ENCODE measurements around the gene UBASH3B. TPM values are rescaled to one million over a fixed set of nuclear protein-coding genes. Genes with fewer than 3 reads are reported as not detected.
"Not testable (repeated sequence)": the region's sequence is repeated elsewhere in the genome, so short reads cannot be mapped to it uniquely, and the experiment has no call there.

The UBASH3B gene
- total RNA-seq, 1 experiment from 2014 or later = 31.6 TPM

DNA sequence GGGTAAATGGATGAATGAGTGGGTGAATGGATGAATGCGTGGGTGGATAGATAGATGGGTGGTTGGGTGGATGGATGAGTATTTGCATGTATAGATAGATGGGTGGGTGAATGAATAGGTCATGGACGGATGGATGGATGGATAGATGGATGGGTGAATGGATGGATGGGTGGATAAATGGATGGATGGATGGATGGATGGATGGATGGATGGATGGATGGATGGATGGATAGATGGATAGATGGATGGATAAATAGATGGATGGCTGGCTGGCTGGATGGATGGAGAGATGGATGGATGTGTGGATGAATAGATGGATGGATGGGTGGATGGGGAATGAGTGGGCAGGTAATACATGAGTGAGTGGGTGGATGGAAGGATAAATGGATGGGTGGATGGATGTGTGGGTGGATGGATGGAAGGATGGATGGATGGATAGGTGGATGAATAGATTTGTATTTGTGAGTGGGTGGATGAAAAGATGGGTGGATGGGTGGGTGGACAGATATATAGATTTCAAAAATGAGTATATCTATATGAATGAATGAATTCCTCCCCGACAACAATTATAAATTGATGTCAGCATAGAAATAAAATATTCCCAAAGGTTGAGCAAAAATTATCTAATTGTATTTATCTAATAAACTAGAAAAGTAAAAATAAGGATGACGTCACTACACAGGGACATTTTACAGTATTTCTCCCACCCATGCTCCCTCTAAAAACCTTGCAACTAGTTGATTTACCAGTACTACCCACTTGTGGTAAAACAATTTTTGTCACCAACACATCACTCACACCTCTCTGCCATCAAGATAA, 182.2 kb downstream of the UBASH3B start:
- no peak for DNase-seq (ENCODE audit: low read depth)
- in situ Hi-C loops (cut with HindIII; ENCODE audit: low pct_unique_long_range_greater_than_20kb, low sequenced_read_pairs) = no loop called here

DNA sequence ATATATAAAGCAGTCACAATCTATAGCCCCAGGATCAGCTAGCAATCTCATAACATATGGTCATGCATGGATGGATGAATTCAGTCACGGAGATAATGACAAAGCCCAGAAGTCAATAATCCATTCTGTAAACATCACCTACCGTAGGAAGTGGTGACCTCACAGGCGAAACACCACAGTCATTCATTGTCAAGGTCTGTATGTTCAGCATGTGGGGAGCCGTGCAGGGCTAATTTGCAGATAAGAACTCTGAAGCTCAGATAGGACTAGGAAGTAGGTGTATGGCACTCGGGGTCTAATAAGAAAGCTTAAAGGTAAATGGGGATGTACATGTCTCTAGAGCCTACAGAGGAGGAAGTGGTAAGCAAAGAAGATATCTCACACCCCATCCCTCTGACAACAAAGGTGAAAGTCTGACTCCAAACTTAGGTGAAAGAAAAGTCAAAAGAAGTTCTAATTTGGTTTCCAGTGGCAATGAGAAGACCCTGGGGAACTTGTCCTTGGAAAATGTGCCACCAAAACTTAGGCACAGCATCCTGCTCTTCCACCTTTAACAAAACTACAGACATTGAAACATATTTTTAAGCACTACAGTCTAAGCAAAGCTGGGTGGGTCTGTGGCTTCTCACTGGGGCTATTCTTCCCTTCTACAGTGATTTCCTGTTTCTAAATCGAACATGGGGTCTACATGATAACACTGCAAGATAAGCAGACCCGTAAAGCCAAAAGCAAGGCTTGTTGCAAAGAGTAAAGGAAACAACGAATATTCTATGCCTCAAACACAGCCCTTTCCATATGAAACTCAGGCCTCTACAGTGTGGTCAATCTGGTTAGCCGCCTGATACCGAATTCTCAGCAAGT, 188.0 kb downstream of the UBASH3B start:
- in situ Hi-C loops (cut with HindIII; ENCODE audit: low pct_unique_long_range_greater_than_20kb, low sequenced_read_pairs) = no loop called here
- DNase-seq (ENCODE audit: low read depth) = no peak

DNA sequence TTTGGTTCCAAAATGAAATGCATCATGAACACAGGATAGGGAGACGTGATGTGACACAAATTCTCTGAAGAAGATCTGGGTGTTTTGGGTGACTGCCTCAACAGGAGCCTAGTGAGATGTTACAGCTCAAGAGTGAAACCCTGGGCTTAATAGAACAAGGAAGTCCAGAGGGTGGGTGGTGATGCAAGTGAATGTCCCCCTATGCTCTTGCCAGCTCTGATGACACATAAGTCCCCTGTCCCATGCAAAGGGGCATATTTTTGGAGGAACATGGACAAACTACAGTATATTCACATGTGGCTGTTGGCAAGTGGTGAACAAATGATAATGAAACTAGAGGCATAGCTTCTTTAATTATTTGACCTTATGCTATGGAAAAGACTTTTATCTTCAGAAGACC, 191.9 kb downstream of the UBASH3B start:
- in situ Hi-C loops (cut with HindIII; ENCODE audit: low pct_unique_long_range_greater_than_20kb, low sequenced_read_pairs) = no loop called here
- DNase-seq (ENCODE audit: low read depth) = no peak

DNA sequence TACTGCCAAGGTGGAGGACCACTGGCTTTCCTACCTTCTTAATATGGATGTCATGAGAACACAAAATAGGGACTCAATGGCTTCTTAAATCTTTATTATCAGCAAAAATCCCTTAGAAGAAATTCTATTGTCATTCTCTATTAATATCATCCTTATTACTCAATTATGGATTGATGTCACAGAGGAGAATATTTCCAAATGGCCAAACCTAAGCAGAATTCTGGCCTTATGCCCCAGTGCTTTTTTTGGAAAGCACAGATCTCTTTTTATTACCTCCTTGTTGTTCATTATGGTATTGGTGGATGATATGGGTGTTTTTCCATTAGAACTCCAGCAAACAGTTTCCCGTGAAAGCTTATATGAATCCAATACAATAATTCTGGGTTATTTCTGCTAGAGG, 192.7 kb downstream of the UBASH3B start:
- in situ Hi-C loops (cut with HindIII; ENCODE audit: low pct_unique_long_range_greater_than_20kb, low sequenced_read_pairs) = no loop called here
- DNase-seq (ENCODE audit: low read depth) = no peak

DNA sequence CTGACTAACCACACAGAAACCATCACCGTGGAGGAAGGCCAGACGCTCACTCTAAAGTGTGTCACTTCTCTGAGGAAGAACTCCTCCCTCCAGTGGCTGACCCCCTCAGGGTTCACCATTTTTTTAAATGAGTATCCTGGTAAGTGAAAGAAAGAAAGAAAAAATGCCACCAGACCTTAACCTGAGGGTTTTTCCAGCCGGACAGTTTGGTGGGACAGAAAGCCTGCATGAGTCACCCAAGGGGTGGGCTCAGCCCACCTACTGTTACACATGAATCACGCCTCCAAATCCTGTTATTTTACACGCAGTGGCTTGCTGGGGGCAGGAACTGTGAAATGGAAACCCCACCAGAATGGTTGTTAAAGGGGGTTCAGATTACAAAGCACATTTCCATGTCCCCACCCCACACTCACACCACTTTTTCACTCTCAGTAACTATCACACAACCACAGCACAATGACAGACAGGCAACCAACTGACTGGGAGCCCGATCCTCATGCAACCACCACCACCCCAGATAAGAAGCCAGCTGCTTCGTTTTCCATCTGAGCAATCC, 194.6 kb downstream of the UBASH3B start:
- in situ Hi-C loops (cut with HindIII; ENCODE audit: low pct_unique_long_range_greater_than_20kb, low sequenced_read_pairs) = loop anchor here (10.0 to 25.0 kb wide), 2 partner anchors 212 to 215 kb away; partner anchors contain the start of gene HSPA8
- peak; percentile 92 for DNase-seq (ENCODE audit: low read depth)

DNA sequence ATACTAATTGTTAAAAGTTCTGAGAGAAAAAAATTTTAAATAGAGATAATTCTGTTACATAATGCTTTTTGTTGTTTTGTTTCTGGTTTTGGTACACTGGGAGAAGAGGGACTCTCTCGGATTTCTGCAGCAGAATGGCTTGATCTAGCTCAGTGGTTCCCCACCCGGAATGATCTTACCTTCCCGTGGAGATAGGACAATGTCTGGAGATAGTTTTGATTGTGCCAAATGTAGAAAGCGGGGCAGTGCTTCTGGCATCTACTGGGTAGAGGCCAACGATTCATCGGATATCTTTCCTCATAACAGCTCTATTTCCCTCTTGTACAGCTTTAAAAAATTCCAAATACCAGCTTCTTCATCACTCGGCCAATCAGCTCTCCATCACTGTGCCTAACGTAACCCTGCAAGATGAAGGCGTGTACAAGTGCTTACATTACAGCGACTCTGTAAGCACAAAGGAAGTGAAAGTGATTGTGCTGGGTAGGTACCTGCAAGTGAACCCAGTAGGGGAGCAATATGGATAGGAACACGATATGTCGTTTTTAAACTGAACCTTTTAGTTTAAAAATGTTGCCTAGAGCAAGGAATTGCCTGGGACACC, 195.9 kb downstream of the UBASH3B start:
- peak; percentile 14 for DNase-seq (ENCODE audit: low read depth)
- in situ Hi-C loops (cut with HindIII; ENCODE audit: low pct_unique_long_range_greater_than_20kb, low sequenced_read_pairs) = loop anchor here (10.0 to 25.0 kb wide), 2 partner anchors 211 to 217 kb away; partner anchors contain the start of gene HSPA8

DNA sequence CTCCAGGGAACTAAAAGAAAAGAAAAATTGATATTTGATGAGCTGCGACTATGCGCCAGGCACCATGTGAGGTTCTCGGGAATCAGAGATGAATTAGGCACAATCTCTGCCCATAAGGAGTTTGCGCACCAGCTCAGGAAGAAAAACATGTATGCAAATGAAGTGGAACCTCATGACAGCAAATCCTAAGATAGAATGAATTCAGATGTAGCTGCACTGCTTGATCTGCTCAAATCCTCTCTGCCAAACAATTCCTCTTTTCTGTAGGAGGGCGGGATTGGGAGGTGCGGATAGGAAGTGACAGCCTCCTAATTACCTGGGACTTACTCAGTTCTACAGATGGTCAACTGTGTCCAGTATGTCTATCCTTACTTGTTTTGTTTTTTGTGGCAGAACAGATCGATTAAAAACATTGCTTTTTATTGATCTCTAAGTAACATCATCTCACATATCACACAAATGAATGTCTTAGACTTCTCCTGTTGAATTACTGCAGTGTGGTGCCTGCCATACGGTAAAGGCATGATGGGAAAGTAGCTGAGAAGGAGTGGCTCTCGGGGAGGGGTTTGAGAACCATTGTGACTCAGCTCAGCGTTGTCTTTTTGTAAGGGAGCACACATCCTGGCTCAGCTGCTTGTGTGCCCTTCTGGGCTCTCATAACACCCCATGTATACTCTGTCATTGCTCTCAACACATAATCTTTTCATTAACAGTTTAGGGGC, 196.7 kb downstream of the UBASH3B start:
- in situ Hi-C loops (cut with HindIII; ENCODE audit: low pct_unique_long_range_greater_than_20kb, low sequenced_read_pairs) = loop anchor here (10.0 to 25.0 kb wide), 2 partner anchors 210 to 217 kb away; partner anchors contain the start of gene HSPA8
- DNase-seq (ENCODE audit: low read depth) = peak; percentile 44

DNA sequence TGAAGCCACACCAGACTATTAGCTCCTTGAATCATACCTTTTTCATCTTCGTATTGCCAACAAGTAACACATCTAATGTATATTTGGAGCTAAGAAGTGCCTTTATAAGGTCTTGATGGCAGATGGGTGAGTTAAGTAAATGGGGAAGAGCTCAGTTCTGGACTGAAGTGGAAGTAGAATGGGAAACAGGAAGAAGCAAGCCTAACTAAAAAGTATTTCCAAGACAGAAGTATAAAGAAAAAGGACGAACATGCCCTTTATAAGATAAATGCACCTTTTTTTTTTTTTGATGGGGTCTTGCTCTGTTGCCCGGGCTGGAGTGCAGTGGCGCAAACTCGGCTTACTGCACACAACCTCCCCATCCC, 197.3 kb downstream of the UBASH3B start:
- in situ Hi-C loops (cut with HindIII; ENCODE audit: low pct_unique_long_range_greater_than_20kb, low sequenced_read_pairs) = loop anchor here (10.0 to 25.0 kb wide), 2 partner anchors 210 to 218 kb away; partner anchors contain the start of gene HSPA8
- no peak for DNase-seq (ENCODE audit: low read depth)

DNA sequence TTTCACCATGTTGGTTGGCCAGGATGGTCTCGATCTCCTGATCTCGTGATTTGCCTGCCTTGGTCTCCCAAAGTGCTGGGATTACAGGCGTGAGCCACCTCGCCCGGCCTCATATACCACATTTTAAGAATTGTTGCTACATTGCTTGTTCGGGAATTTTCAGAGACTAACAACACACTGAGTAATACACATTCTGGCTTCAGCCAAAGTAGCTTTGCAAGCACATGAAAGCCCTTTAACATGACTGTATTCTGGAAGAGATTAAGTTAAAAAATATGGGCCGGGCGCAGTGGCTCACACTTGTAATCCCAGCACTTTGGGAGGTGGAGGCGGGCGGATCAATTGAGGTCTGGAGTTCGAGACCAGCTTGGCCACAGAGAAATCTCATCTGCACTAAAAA, 197.7 kb downstream of the UBASH3B start:
- no peak for DNase-seq (ENCODE audit: low read depth)
- in situ Hi-C loops (cut with HindIII; ENCODE audit: low pct_unique_long_range_greater_than_20kb, low sequenced_read_pairs) = loop anchor here (10.0 to 25.0 kb wide), 2 partner anchors 209 to 218 kb away; partner anchors contain the start of gene HSPA8

DNA sequence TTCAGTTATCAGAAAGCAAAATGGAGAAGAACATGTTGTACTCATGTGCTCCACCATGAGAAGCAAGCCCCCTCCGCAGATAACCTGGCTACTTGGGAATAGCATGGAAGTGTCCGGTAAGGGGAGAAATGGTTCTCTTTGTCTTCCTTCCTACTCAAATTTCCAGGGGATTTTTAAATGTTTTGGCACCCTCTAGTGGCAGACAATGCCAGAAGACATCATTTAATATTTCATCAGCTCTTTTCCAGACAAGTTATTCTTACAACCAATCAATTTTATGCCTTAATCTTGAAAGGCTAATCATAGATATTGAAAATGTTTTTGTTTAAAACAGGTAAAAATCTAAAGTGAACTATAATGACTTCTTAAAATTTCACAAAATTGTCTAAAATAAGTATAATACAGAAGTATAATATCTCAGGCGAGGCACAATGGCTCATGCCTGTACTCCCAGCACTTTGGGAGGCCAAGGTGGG, 198.5 kb downstream of the UBASH3B start:
- in situ Hi-C loops (cut with HindIII; ENCODE audit: low pct_unique_long_range_greater_than_20kb, low sequenced_read_pairs) = loop anchor here (10.0 to 25.0 kb wide), 2 partner anchors 208 to 219 kb away; partner anchors contain the start of gene HSPA8
- peak; percentile 79 for DNase-seq (ENCODE audit: low read depth)

DNA sequence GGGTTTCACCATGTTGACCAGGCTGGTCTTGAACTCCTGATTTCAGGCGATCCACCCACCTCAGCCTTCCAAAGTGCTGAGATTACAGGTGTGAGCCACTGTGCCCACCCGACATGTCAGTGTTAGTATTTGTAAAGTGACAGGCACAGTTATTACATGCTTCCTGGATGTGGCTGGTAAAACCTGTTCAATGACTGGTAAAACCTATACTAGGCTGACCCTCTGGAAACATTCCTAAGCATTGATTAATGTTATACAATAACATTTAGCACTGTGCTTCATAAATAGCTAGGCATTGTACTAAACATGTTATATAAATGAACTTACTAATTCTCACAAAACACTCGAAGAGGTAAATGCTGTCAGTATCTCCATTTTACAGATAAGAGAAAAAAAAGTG, 206.1 kb downstream of the UBASH3B start:
- no peak for DNase-seq (ENCODE audit: low read depth)
- in situ Hi-C loops (cut with HindIII; ENCODE audit: low pct_unique_long_range_greater_than_20kb, low sequenced_read_pairs) = loop anchor here (25.0 kb wide), 1 partner anchor 201 kb away; the partner anchor contains the start of gene HSPA8

DNA sequence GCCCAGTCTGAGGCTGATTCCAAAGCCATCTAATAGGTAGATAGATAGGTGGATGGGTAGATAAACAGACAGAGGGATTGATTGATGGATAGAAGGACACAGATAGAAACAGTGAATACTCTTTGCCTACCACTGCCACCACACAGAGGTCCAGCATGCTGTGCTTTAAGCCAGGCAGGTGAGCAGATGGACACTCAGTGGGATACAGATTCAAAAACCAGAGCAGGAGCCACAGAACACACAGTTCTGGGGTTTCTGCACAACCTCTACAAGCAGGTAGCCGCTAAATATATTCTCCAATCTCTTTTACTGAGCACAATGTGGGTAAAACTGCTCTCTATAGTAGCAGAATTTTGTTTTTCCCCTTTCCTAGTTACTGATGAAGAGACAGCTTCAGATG, 206.6 kb downstream of the UBASH3B start:
- DNase-seq (ENCODE audit: low read depth) = no peak
- in situ Hi-C loops (cut with HindIII; ENCODE audit: low pct_unique_long_range_greater_than_20kb, low sequenced_read_pairs) = loop anchor here (25.0 kb wide), 1 partner anchor 200 kb away; the partner anchor contains the start of gene HSPA8

DNA sequence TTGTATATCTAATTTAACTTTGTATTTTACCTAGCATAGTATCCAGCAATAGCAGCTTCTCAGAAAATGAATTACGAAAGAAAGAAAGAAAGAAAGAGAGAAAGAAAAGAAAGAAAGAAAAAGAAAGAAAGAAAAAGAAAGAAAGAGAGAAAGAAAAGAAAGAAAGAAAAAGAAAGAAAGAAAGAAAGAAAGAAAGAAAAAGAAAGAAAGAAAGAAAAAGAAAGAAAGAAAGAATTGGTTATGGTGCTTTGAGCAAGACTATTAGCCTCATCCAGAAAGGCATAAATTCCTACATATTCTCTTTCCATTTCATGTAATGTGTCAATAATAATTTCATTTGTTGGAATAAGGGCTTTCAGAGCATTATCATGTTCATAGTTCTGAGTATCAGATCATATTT, 207.6 kb downstream of the UBASH3B start:
- in situ Hi-C loops (cut with HindIII; ENCODE audit: low pct_unique_long_range_greater_than_20kb, low sequenced_read_pairs) = loop anchor here (25.0 kb wide), 1 partner anchor 199 kb away; the partner anchor contains the start of gene HSPA8
- DNase-seq (ENCODE audit: low read depth) = not testable (repeated sequence)

DNA sequence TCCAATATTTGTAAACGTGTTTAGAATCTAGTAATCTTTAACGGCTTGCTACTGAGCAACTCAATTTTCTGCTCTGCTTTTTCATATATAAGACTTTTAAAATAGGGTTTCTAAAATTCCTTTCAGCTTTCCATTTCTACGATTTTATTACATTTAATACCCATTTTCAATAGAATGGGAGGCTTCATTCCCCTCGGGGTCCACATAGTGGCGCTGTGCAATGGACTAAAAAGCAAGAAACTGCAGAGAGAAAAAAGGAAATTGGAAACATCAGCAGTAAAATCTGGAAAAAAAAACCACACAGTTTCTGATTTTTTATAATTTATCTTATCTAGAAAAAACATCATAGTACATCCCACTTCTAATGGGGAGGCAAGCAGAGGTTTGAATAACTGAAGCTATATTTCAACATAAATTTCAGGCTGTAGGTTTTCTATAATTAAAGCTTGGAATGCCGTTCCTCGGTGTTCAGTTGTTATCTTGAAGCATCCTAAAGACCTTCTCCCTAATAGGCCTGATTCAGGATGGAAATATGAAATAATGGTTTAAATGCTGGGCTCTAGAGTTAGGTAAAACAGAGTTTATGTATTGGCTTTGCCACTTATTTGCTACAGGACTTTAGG, 208.3 kb downstream of the UBASH3B start:
- in situ Hi-C loops (cut with HindIII; ENCODE audit: low pct_unique_long_range_greater_than_20kb, low sequenced_read_pairs) = loop anchor here (25.0 kb wide), 1 partner anchor 198 kb away; the partner anchor contains the start of gene HSPA8
- DNase-seq (ENCODE audit: low read depth) = peak; percentile 27
